Upper lobe of left lung (tissue), 6 donors: ENCODE measurements around the gene PYURF. TPM values are rescaled to one million over a fixed set of nuclear protein-coding genes. Genes with fewer than 3 reads are reported as not detected.

Source experiments
- ATAC-seq, 2 donors: fragments of 200-7000 bp; cut with Tn5 transposase; one replicate each; pipeline ENCODE4 v1.9.1; 2022; ENCODE audit warnings: mild to moderate bottlenecking in 2 of 2, moderate library complexity in 2 of 2; ENCODE audit not compliant: low FRiP score in 2 of 2
- DNase-seq, 2 donors: peaks; one replicate each; pipeline ENCODE4 v3.0.0-alpha.2; 2019 to 2020
- H3K27ac ChIP-seq, 4 donors: fragments of 200-600 bp; sonication (generic); one replicate each; pipeline ENCODE4 v1.5.1; 2016 to 2019
- H3K27me3 ChIP-seq, 4 donors: fragments of 200-600 bp; sonication (generic); one replicate each; pipeline ENCODE4 v1.5.1; 2017 to 2019
- H3K36me3 ChIP-seq, 4 donors: fragments of 200-600 bp; sonication (generic); one replicate each; pipeline ENCODE4 v1.5.1; 2016 to 2019
- H3K4me1 ChIP-seq, 4 donors: fragments of 200-600 bp; sonication (generic); one replicate each; pipeline ENCODE4 v1.5.1; 2018 to 2019
- H3K4me3 ChIP-seq, 4 donors: fragments of 200-600 bp; sonication (generic); one replicate each; pipeline ENCODE4 v1.5.1; 2017 to 2019; ENCODE audit warnings: mild to moderate bottlenecking in 2 of 4, moderate library complexity in 1 of 4
- H3K9me3 ChIP-seq, 4 donors: fragments of 200-600 bp; sonication (generic); one replicate each; pipeline ENCODE4 v1.5.1; 2018 to 2019
- EP300 ChIP-seq, 4 donors: sonication (generic); formaldehyde crosslinking; IDR thresholded peaks; one replicate each; pipeline ENCODE4 v1.5.1; 2017; ENCODE audit warnings: antibody characterized with exemption in 4 of 4, control low read depth in 2 of 4
- POLR2A ChIP-seq, 4 donors: fragments of 450-650 bp; IDR thresholded peaks; one replicate each; pipeline ENCODE4 v1.5.1; 2016 to 2017; ENCODE audit warnings: antibody characterized with exemption in 4 of 4, mild to moderate bottlenecking in 2 of 4
- POLR2AphosphoS5 ChIP-seq, 2 donors: sonication (generic); formaldehyde crosslinking; IDR thresholded peaks; one replicate each; pipeline ENCODE4 v1.5.1; 2017; ENCODE audit warnings: antibody characterized with exemption in 2 of 2
- WGBS, 2 donors: methylation state at CpG; one replicate each; pipeline ENCODE4 v1.1.5; 2017 to 2018; 5-methylcytosine and 5-hydroxymethylcytosine counted together
- total RNA-seq, 6 donors: library from RNA; depleted of rRNA in 4 of 6; stranded (reverse); fragments of >200 nt in 4 of 6; gene quantifications; one replicate each; pipeline versions ENCODE4 v1.1.0 to v1.2.1, GENCODE V29; 2016 to 2021
- TF ChIP-seq, protein P1 (sequence below), 6 experiments: fragments of 450-650 bp in 4 of 6; fragments of 200-600 bp in 2 of 6; sonication (generic) in 2 of 6; IDR thresholded peaks; one replicate each; pipeline ENCODE4 v1.5.1; 2016 to 2019; ENCODE audit warnings: antibody characterized with exemption in 6 of 6
- donor health status: DM: no; HTN: no; CAD: no; lungs with moderate emphysema.
- donor health status: DM: no; HTN: yes; CAD: no; lungs with severe emphysema.

The PYURF gene, protein sequence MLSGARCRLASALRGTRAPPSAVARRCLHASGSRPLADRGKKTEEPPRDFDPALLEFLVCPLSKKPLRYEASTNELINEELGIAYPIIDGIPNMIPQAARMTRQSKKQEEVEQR
- 10 to 100 TPM; 24.1 to 71.4 (median 62.0) TPM for total RNA-seq

DNA sequence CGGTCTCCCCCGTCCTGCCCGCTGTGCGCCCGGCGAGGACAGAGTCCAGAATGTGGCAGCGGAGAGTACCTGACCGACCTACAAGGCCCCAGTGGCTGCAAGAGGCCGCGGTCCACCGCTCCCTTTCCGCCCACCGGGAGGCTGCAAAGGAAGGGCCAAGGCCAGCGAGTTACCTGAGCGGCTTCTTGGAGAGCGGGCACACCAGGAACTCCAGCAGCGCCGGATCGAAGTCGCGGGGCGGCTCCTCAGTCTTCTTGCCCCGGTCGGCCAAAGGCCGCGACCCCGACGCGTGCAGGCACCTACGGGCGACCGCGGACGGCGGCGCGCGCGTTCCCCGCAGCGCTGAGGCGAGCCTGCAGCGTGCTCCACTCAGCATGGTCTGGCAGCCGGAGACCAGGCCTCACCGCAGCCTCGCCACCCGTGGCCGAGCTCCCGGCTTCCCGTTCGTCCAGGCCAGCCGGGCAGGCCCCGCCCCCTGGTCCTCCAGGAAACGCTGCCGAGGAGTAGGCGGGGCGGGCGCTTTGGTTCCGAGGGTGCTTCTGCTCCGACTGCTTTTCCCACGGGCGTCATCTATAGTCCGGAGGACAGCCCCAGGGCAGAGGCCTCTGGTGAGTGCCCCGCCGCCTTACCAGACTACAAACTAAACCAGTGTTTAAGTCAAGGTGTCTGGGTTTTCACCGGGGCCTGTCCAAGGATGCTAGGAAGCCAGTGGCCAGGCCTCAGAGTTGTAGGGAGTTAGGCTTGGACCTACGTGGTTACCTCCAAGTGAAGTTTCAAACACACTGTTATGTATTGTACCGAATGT, at the start of gene PYURF:
PYURF (minus strand) TSS at position 452 of the 805 bp plus-strand sequence; CDS start at position 376, 76 bp downstream.
- Histone ChIP-seq H3K36me3 (peaks cover 0 to 27% (median 5%) of the 10 kb centered on the region in 4 donors), H3K27ac (peak within 1 kb of the TSS; percentile 84 to 94 (median 90)), H3K27me3 (no peaks in the 10 kb centered on the region), H3K4me3 (peak within 1 kb of the TSS; percentile 76 to 90 (median 86)), H3K9me3 (no peaks in the 10 kb centered on the region), H3K4me1 (peaks cover 12 to 34% (median 26%) of the 10 kb centered on the region in 4 donors)
- ATAC-seq (peak; percentile 97 to 99), DNase-seq (peak; percentile 98 to 99)
- TF ChIP-seq POLR2A (IDR thresholded peaks at IDR 0.05) = peak in 3 of 4 donors; percentile 75 to 96 (median 88)
- TF ChIP-seq, protein P1, sequence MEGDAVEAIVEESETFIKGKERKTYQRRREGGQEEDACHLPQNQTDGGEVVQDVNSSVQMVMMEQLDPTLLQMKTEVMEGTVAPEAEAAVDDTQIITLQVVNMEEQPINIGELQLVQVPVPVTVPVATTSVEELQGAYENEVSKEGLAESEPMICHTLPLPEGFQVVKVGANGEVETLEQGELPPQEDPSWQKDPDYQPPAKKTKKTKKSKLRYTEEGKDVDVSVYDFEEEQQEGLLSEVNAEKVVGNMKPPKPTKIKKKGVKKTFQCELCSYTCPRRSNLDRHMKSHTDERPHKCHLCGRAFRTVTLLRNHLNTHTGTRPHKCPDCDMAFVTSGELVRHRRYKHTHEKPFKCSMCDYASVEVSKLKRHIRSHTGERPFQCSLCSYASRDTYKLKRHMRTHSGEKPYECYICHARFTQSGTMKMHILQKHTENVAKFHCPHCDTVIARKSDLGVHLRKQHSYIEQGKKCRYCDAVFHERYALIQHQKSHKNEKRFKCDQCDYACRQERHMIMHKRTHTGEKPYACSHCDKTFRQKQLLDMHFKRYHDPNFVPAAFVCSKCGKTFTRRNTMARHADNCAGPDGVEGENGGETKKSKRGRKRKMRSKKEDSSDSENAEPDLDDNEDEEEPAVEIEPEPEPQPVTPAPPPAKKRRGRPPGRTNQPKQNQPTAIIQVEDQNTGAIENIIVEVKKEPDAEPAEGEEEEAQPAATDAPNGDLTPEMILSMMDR (IDR thresholded peaks at IDR 0.05) = peak in 2 of 6 experiments; percentile 7 to 19
- TF ChIP-seq POLR2AphosphoS5 (IDR thresholded peaks at IDR 0.05) = peak; percentile 91 to 95
- TF ChIP-seq EP300 (IDR thresholded peaks at IDR 0.05) = peak in 1 of 4 donors; percentile 59
- WGBS, 2 donors = 1 to 2% methylated on average over 3 to 34 of the region's 68 CpGs

DNA sequence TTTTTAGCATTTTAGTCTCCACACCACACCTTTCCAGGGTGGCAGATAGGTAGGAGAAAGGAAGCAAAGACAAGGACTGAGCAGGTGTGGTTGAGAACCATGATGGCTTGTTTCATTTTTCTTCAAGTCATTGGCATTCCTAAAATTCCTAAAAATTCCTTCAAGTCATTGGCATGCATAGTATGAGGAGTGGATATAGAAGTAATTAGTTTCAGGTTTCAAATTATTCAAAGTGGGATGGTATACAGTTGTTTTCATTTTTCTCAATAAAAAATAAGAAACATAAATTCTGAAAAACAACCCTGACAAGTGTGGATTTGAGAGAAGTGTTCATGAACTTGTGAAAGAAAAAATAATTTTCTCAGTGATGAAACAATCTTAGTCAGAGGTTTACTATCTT, 46.4 kb upstream of the PYURF start:
- H3K9me3 ChIP-seq = no peaks in the 10 kb centered on the region
- H3K4me1 ChIP-seq = no peaks in the 10 kb centered on the region
- ATAC-seq = no peak
- no peak overlapping the region for H3K27ac ChIP-seq
- H3K4me3 ChIP-seq = no peak overlapping the region
- DNase-seq = no peak
- H3K27me3 ChIP-seq = no peaks in the 10 kb centered on the region
- no peaks in the 10 kb centered on the region for H3K36me3 ChIP-seq
- TF ChIP-seq POLR2A (IDR thresholded peaks at IDR 0.05) (no peak), POLR2AphosphoS5 (IDR thresholded peaks at IDR 0.05) (no peak), EP300 (IDR thresholded peaks at IDR 0.05) (no peak)
- TF ChIP-seq, protein P1 (IDR thresholded peaks at IDR 0.05) = no peak

DNA sequence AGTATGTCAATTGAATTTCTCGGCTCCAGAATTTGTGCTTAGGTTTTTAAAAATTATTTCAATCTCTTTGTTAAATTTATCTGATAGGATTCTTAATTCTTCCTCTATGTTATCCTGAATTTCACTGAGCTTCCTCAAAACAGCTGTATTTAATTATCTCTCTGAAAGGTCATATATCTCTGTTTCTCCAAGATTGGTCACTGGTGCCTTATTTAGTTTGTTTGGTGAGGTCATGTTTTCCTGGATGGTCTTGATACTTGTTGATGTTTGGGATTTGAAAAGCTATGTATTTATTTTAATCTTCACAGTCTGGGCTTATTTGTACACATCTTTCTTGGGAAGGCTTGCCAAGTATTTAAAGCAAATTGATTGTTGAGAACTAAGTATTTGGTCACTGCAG, 44.0 kb upstream of the PYURF start:
- TF ChIP-seq POLR2AphosphoS5 (IDR thresholded peaks at IDR 0.05) (no peak), POLR2A (IDR thresholded peaks at IDR 0.05) (no peak), EP300 (IDR thresholded peaks at IDR 0.05) (no peak)
- TF ChIP-seq, protein P1 (IDR thresholded peaks at IDR 0.05) = no peak
- H3K36me3 ChIP-seq = no peaks in the 10 kb centered on the region
- H3K27ac ChIP-seq = no peak overlapping the region
- no peak for DNase-seq
- WGBS, 2 donors = 91 to 97% methylated on average over 1 of the region's 1 CpG
- no peaks in the 10 kb centered on the region for H3K4me1 ChIP-seq
- ATAC-seq = no peak
- H3K9me3 ChIP-seq = no peaks in the 10 kb centered on the region
- no peaks in the 10 kb centered on the region for H3K27me3 ChIP-seq
- H3K4me3 ChIP-seq = no peak overlapping the region

DNA sequence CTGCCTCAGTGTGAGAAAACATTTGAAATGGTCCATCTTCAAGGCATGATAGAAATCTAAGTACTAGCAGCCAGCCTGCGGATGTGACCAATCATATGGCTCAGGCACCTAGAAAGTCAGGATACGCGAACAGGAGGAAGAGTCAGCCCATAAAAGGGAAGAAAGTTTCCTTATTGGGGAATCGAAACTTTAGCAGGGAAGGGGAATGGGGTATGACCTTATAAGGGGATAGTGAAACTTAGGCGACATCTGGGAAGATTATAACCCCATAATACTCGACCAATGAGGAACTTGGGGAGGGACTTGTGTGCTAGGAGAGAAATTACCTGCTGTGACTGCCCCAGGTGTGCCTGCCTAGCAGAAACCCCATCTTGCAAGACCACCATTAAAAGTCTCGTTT, 26.2 kb upstream of the PYURF start:
- Histone ChIP-seq H3K27ac (no peak overlapping the region), H3K4me1 (no peaks in the 10 kb centered on the region), H3K9me3 (no peaks in the 10 kb centered on the region), H3K4me3 (no peak overlapping the region), H3K36me3 (no peaks in the 10 kb centered on the region), H3K27me3 (no peaks in the 10 kb centered on the region)
- DNase-seq = no peak
- ATAC-seq = no peak
- TF ChIP-seq, protein P1 (IDR thresholded peaks at IDR 0.05) = no peak
- TF ChIP-seq EP300 (IDR thresholded peaks at IDR 0.05) = no peak
- TF ChIP-seq POLR2A (IDR thresholded peaks at IDR 0.05) = no peak
- no peak for TF ChIP-seq POLR2AphosphoS5 (IDR thresholded peaks at IDR 0.05)
- WGBS, 2 donors = 82 to 88% methylated on average over 7 of the region's 7 CpGs
